Measurements from ENCODE around the gene DCDC2C. TPM values are rescaled to one million over a fixed set of nuclear protein-coding genes. Genes with fewer than 3 reads are reported as not detected.

The DCDC2C gene
- total and polyA plus RNA-seq, 9 of the 15 experiments (the other 6 are each of a cell fraction or from before 2014, with no cell fraction given): not detected

- intact Hi-C loops (cut with micrococcal nuclease) (no loop called here), in situ Hi-C loops (cut with MboI) (no loop called here)
- 0% methylated on average over 7 of the region's 9 CpGs for WGBS (ENCODE audit: insufficient coverage, low coverage, missing lambda C conversion rate)
- no TSS peak for BruUV-seq (replicated peaks)
- Histone ChIP-seq H3K4me2 (ENCODE audit: insufficient read depth, low read length) (no peak overlapping the region), H3K27me3 (ENCODE audit: control insufficient read depth in 2 of 2, insufficient read depth in 2 of 2, low read length in 2 of 2) (peaks cover 0 to 6% of the 10 kb centered on the region in 2 experiments; a peak in 2 of 5 replicates), H3K27ac (ENCODE audit: extremely low read depth, low read depth, low read length) (no peak overlapping the region), H3K9me1 (ENCODE audit: control insufficient read depth, insufficient read depth, low read length) (no peaks in the 10 kb centered on the region), H3K36me3 (ENCODE audit: control insufficient read depth, insufficient read depth, low read length) (no peaks in the 10 kb centered on the region), H4K20me1 (replicated peaks; ENCODE audit: control insufficient read depth, insufficient read depth, low read length) (no peaks in the 10 kb centered on the region), H3K9me3 (replicated peaks; ENCODE audit: control insufficient read depth, insufficient read depth, low read depth, low read length) (no peaks in the 10 kb centered on the region), H3K4me3 (no peak overlapping the region), H3K9ac (ENCODE audit: insufficient read depth in 1 of 2, low read depth in 2 of 2, low read length in 2 of 2) (no peak overlapping the region), H2AFZ (ENCODE audit: low read depth, low read length) (no peak overlapping the region), H3K79me2 (ENCODE audit: control insufficient read depth, insufficient read depth, low read length) (no peaks in the 10 kb centered on the region), H3K4me1 (replicated peaks in 1 of 2; ENCODE audit: control insufficient read depth in 2 of 2, insufficient read depth in 2 of 2, low read length in 2 of 2) (no peaks in the 10 kb centered on the region)
- DNase-seq (ENCODE audit: extremely low read depth in 1 of 4, low spot score in 3 of 4) (no peak), FAIRE-seq (no peak), ATAC-seq (no peak)
- POLR2A ChIA-PET: no interaction called here
- CTCF ChIA-PET (ENCODE audit: low intra/inter-chr PET ratio): no interaction called here
- TF ChIP-seq, protein P1, sequence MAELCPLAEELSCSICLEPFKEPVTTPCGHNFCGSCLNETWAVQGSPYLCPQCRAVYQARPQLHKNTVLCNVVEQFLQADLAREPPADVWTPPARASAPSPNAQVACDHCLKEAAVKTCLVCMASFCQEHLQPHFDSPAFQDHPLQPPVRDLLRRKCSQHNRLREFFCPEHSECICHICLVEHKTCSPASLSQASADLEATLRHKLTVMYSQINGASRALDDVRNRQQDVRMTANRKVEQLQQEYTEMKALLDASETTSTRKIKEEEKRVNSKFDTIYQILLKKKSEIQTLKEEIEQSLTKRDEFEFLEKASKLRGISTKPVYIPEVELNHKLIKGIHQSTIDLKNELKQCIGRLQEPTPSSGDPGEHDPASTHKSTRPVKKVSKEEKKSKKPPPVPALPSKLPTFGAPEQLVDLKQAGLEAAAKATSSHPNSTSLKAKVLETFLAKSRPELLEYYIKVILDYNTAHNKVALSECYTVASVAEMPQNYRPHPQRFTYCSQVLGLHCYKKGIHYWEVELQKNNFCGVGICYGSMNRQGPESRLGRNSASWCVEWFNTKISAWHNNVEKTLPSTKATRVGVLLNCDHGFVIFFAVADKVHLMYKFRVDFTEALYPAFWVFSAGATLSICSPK (IDR thresholded peaks at IDR 0.05; ENCODE audit: borderline replicate concordance): no peak
- TF ChIP-seq HDAC6 (IDR thresholded peaks at IDR 0.05; ENCODE audit: low read depth, low read length): no peak
- TF ChIP-seq, protein P2, sequence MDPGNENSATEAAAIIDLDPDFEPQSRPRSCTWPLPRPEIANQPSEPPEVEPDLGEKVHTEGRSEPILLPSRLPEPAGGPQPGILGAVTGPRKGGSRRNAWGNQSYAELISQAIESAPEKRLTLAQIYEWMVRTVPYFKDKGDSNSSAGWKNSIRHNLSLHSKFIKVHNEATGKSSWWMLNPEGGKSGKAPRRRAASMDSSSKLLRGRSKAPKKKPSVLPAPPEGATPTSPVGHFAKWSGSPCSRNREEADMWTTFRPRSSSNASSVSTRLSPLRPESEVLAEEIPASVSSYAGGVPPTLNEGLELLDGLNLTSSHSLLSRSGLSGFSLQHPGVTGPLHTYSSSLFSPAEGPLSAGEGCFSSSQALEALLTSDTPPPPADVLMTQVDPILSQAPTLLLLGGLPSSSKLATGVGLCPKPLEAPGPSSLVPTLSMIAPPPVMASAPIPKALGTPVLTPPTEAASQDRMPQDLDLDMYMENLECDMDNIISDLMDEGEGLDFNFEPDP (CRISPR knock-in tag; IDR thresholded peaks at IDR 0.05): no peak
- no peak for TF ChIP-seq YY1 (IDR thresholded peaks at IDR 0.05; ENCODE audit: borderline replicate concordance in 1 of 3, control insufficient read depth in 1 of 3, extremely low read depth in 1 of 3, insufficient read depth in 3 of 3, insufficient read length in 1 of 3, insufficient replicate concordance in 2 of 3, low read depth in 1 of 3, low read length in 2 of 3)
- no peak for TF ChIP-seq CHCHD3 (CRISPR knock-in tag; IDR thresholded peaks at IDR 0.05)
- TF ChIP-seq HMGXB4 (CRISPR knock-in tag; IDR thresholded peaks at IDR 0.05): no peak
- TF ChIP-seq HDGF (IDR thresholded peaks at IDR 0.05): no peak
- TF ChIP-seq MCM3 (IDR thresholded peaks at IDR 0.05): no peak
- no peak for TF ChIP-seq ZNF347 (CRISPR knock-in tag; IDR thresholded peaks at IDR 0.05; ENCODE audit: low read depth)
- no peak for TF ChIP-seq CCNT2 (IDR thresholded peaks at IDR 0.05; ENCODE audit: borderline replicate concordance, extremely low read depth, insufficient read length, low read depth, low read length)
- no peak for TF ChIP-seq ATF1 (CRISPR knock-in tag; IDR thresholded peaks at IDR 0.05)
- TF ChIP-seq ATF1 (tag; IDR thresholded peaks at IDR 0.05): no peak
- no peak for TF ChIP-seq ZNF75A (CRISPR knock-in tag; IDR thresholded peaks at IDR 0.05)
- TF ChIP-seq CGGBP1 (CRISPR knock-in tag; IDR thresholded peaks at IDR 0.05): no peak
- no peak for TF ChIP-seq THRB (CRISPR knock-in tag; conservative IDR thresholded peaks at IDR 0.05)
Measured at GRCh38 chr2:3847397-3848052, 144.2 kb downstream of the DCDC2C start.
